IgD-negative memory B cell (primary cell): ENCODE measurements around the gene NDUFV1. TPM values are rescaled to one million over a fixed set of nuclear protein-coding genes. Genes with fewer than 3 reads are reported as not detected.
"Not testable (repeated sequence)": the region's sequence is repeated elsewhere in the genome, so short reads cannot be mapped to it uniquely, and the experiment has no call there.

Source experiments
- H3K27ac Mint-ChIP-seq, 3 donors: one replicate each; pipeline ENCODE4 v1.8.0; 2020 to 2022; ENCODE audit warnings: mild to moderate bottlenecking in 3 of 3, mixed read lengths in 3 of 3, moderate library complexity in 1 of 3
- H3K27me3 Mint-ChIP-seq: one replicate; pipeline ENCODE4 v1.8.0; 2021; ENCODE audit warnings: mixed read lengths
- H3K36me3 Mint-ChIP-seq: one replicate; pipeline ENCODE4 v1.8.0; 2020; ENCODE audit warnings: mild to moderate bottlenecking, mixed read lengths
- H3K4me1 Mint-ChIP-seq, 3 donors: one replicate each; pipeline ENCODE4 v1.8.0; 2020 to 2022; ENCODE audit warnings: mixed read lengths in 3 of 3, mild to moderate bottlenecking in 1 of 3
- H3K4me3 Mint-ChIP-seq, 4 donors: one replicate each; pipeline ENCODE4 v1.8.0; 2020 to 2022; ENCODE audit warnings: mild to moderate bottlenecking in 4 of 4, mixed read lengths in 4 of 4, moderate library complexity in 3 of 4
- H3K9me3 Mint-ChIP-seq, 3 donors: one replicate each; pipeline ENCODE4 v1.8.0; 2020 to 2021; ENCODE audit warnings: mixed read lengths in 3 of 3, mild to moderate bottlenecking in 1 of 3
- polyA plus RNA-seq: library from polyadenylated mRNA; unstranded; fragments of 300-500 nt; fragmentation: Illumina TruSeq; gene quantifications from one replicate; pipeline ENCODE4 v1.2.3, GENCODE V29; 2021

Gene NDUFV1
- polyA plus RNA-seq, 1 donor from 2014 or later, result 121 TPM

DNA sequence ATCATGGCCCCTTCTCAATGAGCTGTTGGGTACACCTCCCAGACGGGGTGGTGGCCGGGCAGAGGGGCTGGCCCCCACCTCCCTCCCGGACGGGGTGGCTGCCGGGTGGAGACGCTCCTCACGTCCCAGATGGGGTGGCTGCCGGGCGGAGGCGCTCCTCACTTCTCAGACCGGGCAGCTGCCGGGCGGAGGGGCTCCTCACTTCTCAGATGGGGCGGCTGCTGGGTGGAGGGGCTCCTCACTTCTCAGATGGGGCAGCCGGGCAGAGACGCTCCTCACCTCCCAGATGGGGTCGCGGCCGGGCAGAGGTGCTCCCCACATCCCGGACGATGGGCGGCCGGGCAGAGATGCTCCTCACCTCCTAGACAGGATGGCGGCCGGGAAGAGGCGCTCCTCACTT lies 8.8 kb upstream of the NDUFV1 start:
- peaks cover 17 to 20% (median 18%) of the 10 kb centered on the region in 3 donors for H3K4me1 Mint-ChIP-seq
- H3K9me3 Mint-ChIP-seq, H3K4me3 Mint-ChIP-seq, H3K27me3 Mint-ChIP-seq, H3K36me3 Mint-ChIP-seq, H3K27ac Mint-ChIP-seq: not testable (repeated sequence)

DNA sequence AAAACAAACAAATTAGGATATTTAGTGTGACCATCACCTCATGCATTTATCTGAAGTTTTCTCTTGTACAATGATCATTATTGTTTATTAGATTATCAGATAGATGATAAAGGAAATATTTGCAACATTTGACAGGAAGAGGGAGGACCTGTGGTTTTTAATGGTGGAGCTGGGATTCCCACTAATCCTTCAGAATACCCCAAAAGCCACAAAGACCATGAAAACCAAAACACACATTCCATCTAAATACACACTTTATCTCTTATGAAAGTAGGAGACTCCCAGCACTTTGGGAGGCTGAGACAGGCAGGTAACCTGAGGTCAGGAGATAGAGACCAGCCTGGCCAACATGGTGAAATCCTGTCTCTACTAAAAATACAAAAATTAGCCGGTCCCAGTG lies 7.6 kb upstream of the NDUFV1 start:
- Mint-ChIP-seq H3K9me3 (no peaks in the 10 kb centered on the region), H3K4me1 (peaks cover 17 to 20% (median 18%) of the 10 kb centered on the region in 3 donors), H3K36me3 (peaks cover 1% of the 10 kb centered on the region), H3K4me3 (no peak overlapping the region), H3K27ac (no peak overlapping the region), H3K27me3 (peaks cover 6% of the 10 kb centered on the region)

DNA sequence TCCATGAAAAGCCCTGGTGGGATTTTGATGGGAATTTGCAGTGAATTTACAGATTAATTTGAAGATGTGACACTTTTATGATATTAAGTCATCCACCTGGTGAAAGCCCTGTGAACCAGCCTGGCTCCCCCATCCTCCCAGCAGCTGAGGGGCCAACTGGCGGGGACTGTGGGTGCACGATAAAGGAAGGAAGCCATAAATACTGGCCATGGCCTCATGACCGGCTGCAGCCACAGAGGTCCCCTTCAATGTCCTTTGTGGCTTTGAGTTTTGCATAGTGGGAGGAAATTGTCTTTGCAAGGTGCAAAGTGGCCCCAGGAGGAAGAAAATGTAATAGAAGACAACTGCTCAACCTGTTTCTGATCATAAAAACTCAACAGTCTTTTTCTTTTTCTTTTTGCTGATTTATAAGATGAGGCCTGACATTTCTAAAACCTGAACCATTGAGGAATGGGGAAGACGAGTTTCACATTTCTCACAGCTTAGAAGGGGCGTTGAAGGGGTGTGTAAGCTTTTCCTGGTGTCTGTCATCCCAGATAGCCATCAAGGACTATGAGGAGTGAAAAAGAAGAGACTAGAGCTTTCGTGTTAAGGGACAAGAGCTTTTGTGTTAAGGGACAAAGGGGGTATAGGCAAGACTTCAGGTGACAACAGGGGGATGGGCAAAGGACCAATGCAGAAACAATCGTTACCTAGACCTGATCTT lies 6.3 kb upstream of the NDUFV1 start:
- peaks cover 17 to 20% (median 18%) of the 10 kb centered on the region in 3 donors for H3K4me1 Mint-ChIP-seq
- peaks cover 1% of the 10 kb centered on the region for H3K36me3 Mint-ChIP-seq
- peaks cover 17% of the 10 kb centered on the region for H3K27me3 Mint-ChIP-seq
- H3K9me3 Mint-ChIP-seq, result no peaks in the 10 kb centered on the region
- H3K4me3 Mint-ChIP-seq, result peak overlapping the region; percentile 12 to 84 (median 70)
- peak overlapping the region in 2 of 3 donors; percentile 71 to 78 for H3K27ac Mint-ChIP-seq

DNA sequence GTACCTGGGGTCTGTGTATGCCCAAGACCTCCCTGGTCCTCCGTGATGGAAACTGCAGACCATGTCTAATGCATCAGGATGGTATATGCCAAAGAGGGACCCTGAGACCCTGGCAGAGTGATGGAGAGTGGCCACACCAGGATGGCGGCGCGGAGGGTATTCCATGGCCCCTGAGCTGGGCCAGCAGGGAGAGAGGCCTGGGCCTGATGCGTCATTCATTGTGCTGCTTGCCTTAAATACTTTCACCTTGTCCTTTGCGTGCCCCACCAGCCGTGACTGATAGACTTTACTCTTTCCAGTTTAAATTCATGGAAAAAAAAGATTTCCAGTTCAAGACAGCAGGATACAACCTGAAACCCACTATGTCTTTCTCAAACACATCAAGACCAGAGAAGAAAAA lies 5.6 kb upstream of the NDUFV1 start:
- Mint-ChIP-seq H3K9me3 (no peaks in the 10 kb centered on the region), H3K27ac (peak overlapping the region in 2 of 3 donors; percentile 71 to 78), H3K27me3 (peaks cover 17% of the 10 kb centered on the region), H3K4me1 (peaks cover 17 to 23% (median 18%) of the 10 kb centered on the region in 3 donors), H3K36me3 (peaks cover 1% of the 10 kb centered on the region), H3K4me3 (peak overlapping the region in 2 of 4 donors; percentile 60 to 65)

DNA sequence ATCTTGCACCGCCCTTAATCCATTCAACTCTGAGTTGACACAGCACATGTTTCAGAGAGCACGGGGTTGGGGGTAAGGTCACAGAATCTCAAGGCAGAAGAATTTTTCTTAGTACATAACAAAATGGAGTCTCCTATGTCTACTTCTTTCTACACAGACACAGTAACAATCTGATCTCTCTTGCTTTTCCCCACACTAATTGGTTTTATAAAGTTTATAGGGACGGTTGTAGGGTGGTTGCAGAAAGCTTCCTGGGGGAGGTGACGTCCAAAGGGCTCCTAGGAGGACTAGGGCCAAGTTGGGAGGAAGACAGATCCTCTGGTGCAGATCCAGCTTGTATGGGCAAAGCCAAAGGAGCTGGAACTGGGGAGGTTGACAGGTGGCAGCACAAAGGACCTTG lies 2.6 kb upstream of the NDUFV1 start:
- Mint-ChIP-seq H3K27me3 (peaks cover 17% of the 10 kb centered on the region), H3K4me3 (peak overlapping the region in 1 of 4 donors; percentile 81), H3K4me1 (peaks cover 20 to 30% (median 28%) of the 10 kb centered on the region in 3 donors), H3K27ac (peak overlapping the region in 1 of 3 donors; percentile 93)
- H3K36me3 Mint-ChIP-seq, H3K9me3 Mint-ChIP-seq: not testable (repeated sequence)

DNA sequence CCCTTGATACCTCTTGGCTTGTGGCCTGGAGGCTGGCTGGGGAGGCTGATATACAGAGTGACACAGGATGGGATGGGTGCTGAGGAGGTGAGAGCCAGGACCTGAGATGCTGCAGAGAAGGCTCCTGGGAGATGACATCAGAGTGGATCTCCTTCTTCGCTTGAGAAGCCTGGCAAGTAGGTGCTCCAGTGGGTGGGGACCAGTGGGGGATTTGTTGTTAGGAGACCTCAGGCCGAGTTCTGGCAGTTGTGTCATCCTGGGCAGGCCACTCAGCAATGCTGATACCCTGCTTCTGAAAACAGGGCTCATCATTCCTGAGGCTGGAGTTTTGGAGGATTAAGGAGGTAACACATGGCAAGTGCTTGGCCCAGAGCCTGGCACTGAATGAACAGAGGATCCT lies 1.9 kb upstream of the NDUFV1 start:
- Mint-ChIP-seq H3K36me3 (peaks cover 4% of the 10 kb centered on the region), H3K27ac (peak overlapping the region in 1 of 3 donors; percentile 93), H3K27me3 (peaks cover 17% of the 10 kb centered on the region), H3K4me1 (peaks cover 18 to 28% (median 26%) of the 10 kb centered on the region in 3 donors), H3K4me3 (peak overlapping the region in 3 of 4 donors; percentile 8 to 81 (median 41)), H3K9me3 (no peaks in the 10 kb centered on the region)

DNA sequence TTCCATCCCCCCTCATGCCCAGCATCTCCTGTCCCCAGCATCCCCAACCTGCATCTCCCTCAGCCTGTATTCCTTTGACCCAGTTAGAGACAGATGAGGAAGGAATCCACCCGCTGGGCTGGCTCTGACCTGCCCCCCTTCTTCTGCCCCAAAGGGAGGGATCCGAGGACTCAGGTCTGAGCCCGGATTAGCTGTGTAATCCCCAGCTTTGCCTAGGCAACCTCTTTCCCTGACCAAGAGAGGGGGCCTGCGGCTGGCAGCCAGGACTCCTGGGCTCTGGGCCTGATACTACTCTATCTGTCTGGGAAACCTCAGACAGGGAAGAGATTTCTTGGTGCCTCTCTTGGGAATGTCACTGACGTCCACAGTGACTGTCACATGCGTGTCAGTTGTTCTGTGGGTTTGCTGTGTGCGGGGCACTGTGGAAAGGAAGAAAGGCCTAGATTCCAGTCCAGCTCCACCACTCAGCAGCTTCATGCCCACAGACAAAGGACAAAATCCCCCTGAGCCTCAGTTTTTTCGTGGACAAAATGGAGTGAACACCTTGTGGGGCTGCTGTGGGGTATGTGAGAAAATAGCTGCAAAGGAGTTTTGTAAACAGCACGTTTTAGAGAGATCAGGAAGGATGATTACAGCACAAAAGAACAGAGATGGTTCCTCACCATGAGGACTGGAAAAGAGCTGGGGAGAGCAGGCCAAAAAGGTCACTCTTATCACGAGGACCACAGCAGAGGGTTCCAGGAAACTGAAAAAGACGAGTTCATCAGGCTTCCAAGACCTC lies 1.3 kb upstream of the NDUFV1 start:
- Mint-ChIP-seq H3K9me3 (no peaks in the 10 kb centered on the region), H3K36me3 (peaks cover 4% of the 10 kb centered on the region), H3K27me3 (peaks cover 16% of the 10 kb centered on the region), H3K27ac (peak overlapping the region in 1 of 3 donors; percentile 43), H3K4me3 (peak overlapping the region; percentile 63 to 89 (median 80)), H3K4me1 (peaks cover 13 to 22% (median 20%) of the 10 kb centered on the region in 3 donors)

DNA sequence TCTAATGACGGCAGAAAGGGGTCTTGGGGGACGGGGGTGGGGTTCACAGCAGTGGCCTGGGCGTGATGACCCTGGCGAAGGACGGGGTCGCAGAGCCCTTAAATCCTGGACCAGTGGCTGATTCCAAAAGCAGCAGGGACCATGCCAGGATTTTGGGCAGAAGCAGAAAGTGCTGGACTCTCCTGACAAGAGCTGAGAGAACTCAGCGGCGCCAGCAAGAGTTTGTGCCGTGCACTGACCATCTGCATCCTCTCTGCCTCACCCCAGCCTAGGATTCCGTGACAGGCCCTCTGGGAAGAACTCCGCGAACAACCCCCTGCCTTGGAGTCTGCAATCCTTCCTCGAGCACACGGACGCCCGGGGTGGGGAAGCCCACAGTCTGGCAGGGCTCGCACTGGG lies 644 bp upstream of the NDUFV1 start:
- Mint-ChIP-seq H3K36me3 (peaks cover 4% of the 10 kb centered on the region), H3K9me3 (no peaks in the 10 kb centered on the region), H3K27me3 (peaks cover 12% of the 10 kb centered on the region), H3K27ac (peak overlapping the region; percentile 43 to 83 (median 69)), H3K4me1 (peaks cover 7 to 15% (median 13%) of the 10 kb centered on the region in 3 donors), H3K4me3 (peak overlapping the region; percentile 87 to 98 (median 94))

DNA sequence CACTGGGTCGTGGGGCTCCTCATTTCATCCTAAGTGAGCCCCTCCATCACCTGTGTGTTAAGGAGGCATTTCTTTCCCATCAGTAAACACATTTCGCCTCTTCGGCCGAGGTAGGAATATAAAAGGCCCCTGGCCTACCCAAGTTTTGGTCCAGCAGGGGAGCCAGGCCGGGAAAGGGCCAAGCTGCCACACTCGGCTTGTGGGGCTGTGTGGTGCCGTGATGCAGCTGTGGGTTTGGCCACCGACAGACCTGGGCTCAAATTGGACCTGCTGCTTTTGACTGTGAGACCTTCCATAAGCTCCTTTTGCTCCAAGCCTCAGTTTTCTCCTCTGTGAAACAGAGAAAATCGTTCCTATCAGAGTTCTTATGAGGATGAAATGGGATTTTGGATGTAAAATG lies 771 bp downstream of the NDUFV1 start:
- Mint-ChIP-seq H3K27ac (peak overlapping the region; percentile 46 to 83 (median 74)), H3K36me3 (peaks cover 9% of the 10 kb centered on the region), H3K4me3 (peak overlapping the region; percentile 87 to 98 (median 94)), H3K27me3 (peaks cover 12% of the 10 kb centered on the region), H3K4me1 (peaks cover 6 to 13% (median 9%) of the 10 kb centered on the region in 3 donors), H3K9me3 (no peaks in the 10 kb centered on the region)

DNA sequence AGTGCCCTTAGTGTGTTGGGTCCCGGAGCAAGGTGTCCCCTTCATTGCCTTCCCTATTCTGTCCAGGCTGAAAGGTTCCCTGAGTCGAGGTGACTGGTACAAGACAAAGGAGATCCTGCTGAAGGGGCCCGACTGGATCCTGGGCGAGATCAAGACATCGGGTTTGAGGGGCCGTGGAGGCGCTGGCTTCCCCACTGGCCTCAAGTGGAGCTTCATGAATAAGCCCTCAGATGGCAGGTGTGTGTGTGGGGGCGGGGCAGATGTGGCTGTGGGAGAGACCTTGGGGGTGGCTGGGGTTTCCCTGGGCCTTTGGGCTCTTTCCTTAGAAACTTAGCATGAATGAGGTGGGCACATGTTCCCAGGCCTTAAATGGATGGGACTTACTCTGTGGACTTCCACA lies 1.8 kb downstream of the NDUFV1 start:
- Mint-ChIP-seq H3K36me3 (peaks cover 10% of the 10 kb centered on the region), H3K4me1 (peaks cover 9 to 14% (median 11%) of the 10 kb centered on the region in 3 donors), H3K27ac (peak overlapping the region in 2 of 3 donors; percentile 50 to 62), H3K4me3 (peak overlapping the region; percentile 52 to 93 (median 75)), H3K9me3 (no peaks in the 10 kb centered on the region), H3K27me3 (peaks cover 12% of the 10 kb centered on the region)

DNA sequence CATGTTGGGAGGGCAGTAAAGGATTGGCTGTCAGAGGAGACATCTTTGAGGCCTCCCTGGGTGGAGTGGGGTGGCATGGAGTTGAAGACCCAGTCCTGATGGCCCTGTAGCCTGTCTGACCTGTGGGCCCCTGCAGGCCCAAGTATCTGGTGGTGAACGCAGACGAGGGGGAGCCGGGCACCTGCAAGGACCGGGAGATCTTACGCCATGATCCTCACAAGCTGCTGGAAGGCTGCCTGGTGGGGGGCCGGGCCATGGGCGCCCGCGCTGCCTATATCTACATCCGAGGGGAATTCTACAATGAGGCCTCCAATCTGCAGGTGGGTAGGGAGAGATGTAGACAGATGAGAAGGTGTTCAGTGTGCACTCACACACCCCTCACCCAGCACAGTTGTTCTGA lies 2.6 kb downstream of the NDUFV1 start:
- H3K4me1 Mint-ChIP-seq, result peaks cover 15 to 19% (median 16%) of the 10 kb centered on the region in 3 donors
- peaks cover 9% of the 10 kb centered on the region for H3K27me3 Mint-ChIP-seq
- H3K27ac Mint-ChIP-seq, result peak overlapping the region in 2 of 3 donors; percentile 37 to 50
- peak overlapping the region in 1 of 4 donors; percentile 41 for H3K4me3 Mint-ChIP-seq
- peaks cover 10% of the 10 kb centered on the region for H3K36me3 Mint-ChIP-seq
- no peaks in the 10 kb centered on the region for H3K9me3 Mint-ChIP-seq

DNA sequence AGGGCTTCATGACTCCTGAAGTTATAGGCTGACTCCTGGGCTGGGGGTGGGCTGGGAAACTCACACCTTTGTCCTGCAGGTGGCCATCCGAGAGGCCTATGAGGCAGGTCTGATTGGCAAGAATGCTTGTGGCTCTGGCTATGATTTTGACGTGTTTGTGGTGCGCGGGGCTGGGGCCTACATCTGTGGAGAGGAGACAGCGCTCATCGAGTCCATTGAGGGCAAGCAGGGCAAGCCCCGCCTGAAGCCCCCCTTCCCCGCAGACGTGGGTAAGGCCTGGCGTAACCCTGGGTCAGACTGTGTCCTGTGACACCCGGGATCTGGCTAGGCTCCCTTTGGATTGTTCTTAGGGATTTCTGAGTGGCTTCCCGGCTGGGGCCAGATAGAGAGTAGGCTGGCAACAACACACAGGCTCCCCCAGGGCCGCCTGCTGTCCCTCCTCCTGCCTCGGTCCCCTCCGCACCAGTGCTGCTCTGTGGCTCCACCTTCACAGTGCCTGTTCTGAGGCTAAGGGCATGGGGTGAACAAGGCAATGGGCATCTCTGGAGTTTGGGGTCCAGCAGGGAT lies 3.6 kb downstream of the NDUFV1 start:
- peak overlapping the region in 1 of 4 donors; percentile 6 for H3K4me3 Mint-ChIP-seq
- H3K9me3 Mint-ChIP-seq, result no peaks in the 10 kb centered on the region
- H3K27me3 Mint-ChIP-seq, result no peaks in the 10 kb centered on the region
- peaks cover 18 to 21% (median 19%) of the 10 kb centered on the region in 3 donors for H3K4me1 Mint-ChIP-seq
- peaks cover 10% of the 10 kb centered on the region for H3K36me3 Mint-ChIP-seq
- peak overlapping the region in 1 of 3 donors; percentile 56 for H3K27ac Mint-ChIP-seq

DNA sequence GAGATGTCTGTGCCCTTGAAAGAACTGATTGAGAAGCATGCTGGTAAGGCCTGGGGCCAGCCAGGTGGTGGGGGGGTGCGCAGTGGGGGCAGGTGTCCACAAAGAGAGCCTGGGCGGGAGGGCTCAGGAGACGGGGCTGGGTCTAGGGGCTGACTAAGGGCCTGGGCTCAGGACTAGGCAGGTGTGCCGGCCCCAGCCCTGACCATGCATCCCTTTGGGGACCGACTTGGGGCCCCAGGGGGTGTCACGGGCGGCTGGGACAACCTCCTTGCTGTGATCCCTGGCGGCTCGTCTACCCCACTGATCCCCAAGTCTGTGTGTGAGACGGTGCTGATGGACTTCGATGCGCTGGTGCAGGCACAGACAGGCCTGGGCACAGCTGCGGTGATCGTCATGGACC lies 4.4 kb downstream of the NDUFV1 start:
- H3K4me3 Mint-ChIP-seq, result peak overlapping the region in 1 of 4 donors; percentile 6
- peaks cover 10% of the 10 kb centered on the region for H3K36me3 Mint-ChIP-seq
- H3K27ac Mint-ChIP-seq, result no peak overlapping the region
- no peaks in the 10 kb centered on the region for H3K9me3 Mint-ChIP-seq
- peaks cover under 1% of the 10 kb centered on the region for H3K27me3 Mint-ChIP-seq
- peaks cover 18 to 19% (median 19%) of the 10 kb centered on the region in 3 donors for H3K4me1 Mint-ChIP-seq

DNA sequence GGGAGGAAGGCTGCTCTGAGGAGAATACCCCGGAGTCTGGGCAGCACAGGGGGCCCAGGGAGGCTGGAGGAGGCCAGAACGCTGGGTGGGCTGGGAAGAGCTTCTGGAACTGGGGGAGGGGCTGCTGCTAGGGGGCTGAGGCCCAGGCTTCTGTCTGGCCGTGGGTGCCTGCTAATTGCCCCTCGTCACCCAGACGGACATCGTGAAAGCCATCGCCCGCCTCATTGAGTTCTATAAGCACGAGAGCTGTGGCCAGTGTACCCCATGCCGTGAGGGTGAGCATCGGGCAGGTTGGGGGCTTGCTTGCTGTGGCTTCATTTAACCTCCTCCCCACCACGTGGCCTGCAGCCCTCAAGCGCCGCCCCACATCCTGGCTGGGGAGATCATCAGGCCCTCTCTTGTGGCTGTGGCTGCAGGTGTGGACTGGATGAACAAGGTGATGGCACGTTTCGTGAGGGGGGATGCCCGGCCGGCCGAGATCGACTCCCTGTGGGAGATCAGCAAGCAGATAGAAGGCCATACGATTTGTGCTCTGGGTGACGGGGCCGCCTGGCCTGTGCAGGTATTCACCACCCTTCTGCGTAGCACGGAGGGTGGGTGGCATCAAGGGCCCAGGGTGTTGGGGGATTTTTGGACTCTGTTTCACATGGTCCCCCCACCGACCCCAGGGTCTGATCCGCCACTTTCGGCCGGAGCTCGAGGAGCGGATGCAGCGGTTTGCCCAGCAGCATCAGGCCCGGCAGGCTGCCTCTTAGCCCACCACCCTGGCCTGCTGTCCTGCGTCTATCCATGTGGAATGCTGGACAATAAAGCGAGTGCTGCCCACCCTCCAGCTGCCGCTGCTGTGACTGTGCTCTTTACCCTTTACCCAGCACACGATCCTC lies 5.2 kb downstream of the NDUFV1 start:
- Mint-ChIP-seq H3K4me1 (peaks cover 12 to 19% (median 18%) of the 10 kb centered on the region in 3 donors), H3K4me3 (peak overlapping the region in 2 of 4 donors; percentile 28 to 66)

More for the DNA sequence above, 5.2 kb downstream of the NDUFV1 start:
- H3K27ac Mint-ChIP-seq, result peak overlapping the region in 1 of 3 donors; percentile 80
- no peaks in the 10 kb centered on the region for H3K9me3 Mint-ChIP-seq
- peaks cover 10% of the 10 kb centered on the region for H3K36me3 Mint-ChIP-seq
- H3K27me3 Mint-ChIP-seq, result peaks cover 1% of the 10 kb centered on the region
